Neural progenitor cell (in vitro differentiated cells): ENCODE data around the gene PCGF6. TPM values are rescaled to one million over a fixed set of nuclear protein-coding genes. Genes with fewer than 3 reads are reported as not detected.

Experiments used
- DNase-seq: peaks from one replicate; pipeline ENCODE4 v3.0.0-alpha.2; 2016; ENCODE audit warnings: low spot score
- H2AFZ ChIP-seq: fragments of 200-600 bp; sonication (generic); replicated peaks from 2 replicates; pipeline ENCODE4 v1.6.1; 2016; ENCODE audit warnings: antibody characterized with exemption
- H3F3A ChIP-seq: fragments of 200-600 bp; sonication (generic); 2 replicates; pipeline ENCODE4 v1.6.1; 2016; ENCODE audit warnings: antibody characterized with exemption, low read depth
- H3K27ac ChIP-seq: fragments of 200-600 bp; sonication (generic); 2 replicates; pipeline ENCODE4 v1.5.1; 2016; ENCODE audit warnings: mild to moderate bottlenecking
- H3K27me3 ChIP-seq: fragments of 200-600 bp; sonication (generic); 2 replicates; pipeline ENCODE4 v1.6.1; 2016; ENCODE audit warnings: mild to moderate bottlenecking, moderate library complexity
- H3K36me3 ChIP-seq: fragments of 200-600 bp; sonication (generic); 2 replicates; pipeline ENCODE4 v1.5.1; 2016
- H3K4me1 ChIP-seq: fragments of 200-600 bp; sonication (generic); 2 replicates; pipeline ENCODE4 v1.6.1; 2016; ENCODE audit warnings: mixed run types
- H3K4me2 ChIP-seq: fragments of 200-600 bp; sonication (generic); 2 replicates; pipeline ENCODE4 v1.6.1; 2016
- H3K4me3 ChIP-seq: fragments of 200-600 bp; sonication (generic); 2 replicates; pipeline ENCODE4 v1.5.1; 2016
- H3K79me2 ChIP-seq: fragments of 200-600 bp; sonication (generic); 2 replicates; pipeline ENCODE4 v1.6.1; 2016; ENCODE audit warnings: low read depth
- H3K9ac ChIP-seq: fragments of 200-600 bp; sonication (generic); 2 replicates; pipeline ENCODE4 v1.6.1; 2016
- H3K9me3 ChIP-seq: fragments of 200-600 bp; sonication (generic); 2 replicates; pipeline ENCODE4 v1.5.1; 2016; ENCODE audit warnings: low read depth
- H4K20me1 ChIP-seq: fragments of 200-600 bp; sonication (generic); 2 replicates; pipeline ENCODE4 v1.6.1; 2016; ENCODE audit warnings: low read depth
- H3K27ac Mint-ChIP-seq: 3 replicates; pipeline ENCODE4 v1.8.0; 2021; ENCODE audit warnings: mixed read lengths
- H3K27me3 Mint-ChIP-seq: 2 replicates; pipeline ENCODE4 v1.8.0; 2022; ENCODE audit warnings: low read depth, mild to moderate bottlenecking, inconsistent platforms, moderate library complexity, mixed read lengths; ENCODE audit not compliant: insufficient read depth
- H3K36me3 Mint-ChIP-seq: 3 replicates; pipeline ENCODE4 v1.8.0; 2021; ENCODE audit warnings: mixed read lengths
- H3K4me1 Mint-ChIP-seq: 3 replicates; pipeline ENCODE4 v1.8.0; 2021; ENCODE audit warnings: mixed read lengths
- H3K4me3 Mint-ChIP-seq: 3 replicates; pipeline ENCODE4 v1.8.0; 2021; ENCODE audit warnings: mild to moderate bottlenecking, moderate library complexity, mixed read lengths
- H3K9me3 Mint-ChIP-seq: 3 replicates; pipeline ENCODE4 v1.8.0; 2020; ENCODE audit warnings: mixed read lengths
- CTCF ChIP-seq: fragments of 200-600 bp; sonication (generic); IDR thresholded peaks from 2 replicates; pipeline ENCODE4 v1.5.1; 2017; ENCODE audit warnings: antibody characterized with exemption, mild to moderate bottlenecking
- EZH2 ChIP-seq: fragments of 200-600 bp; sonication (generic); IDR thresholded peaks from 2 replicates; pipeline ENCODE4 v1.6.1; 2017; ENCODE audit warnings: antibody characterized with exemption, mild to moderate bottlenecking, moderate library complexity
- EZH2phosphoT487 ChIP-seq: fragments of 200-600 bp; sonication (generic); IDR thresholded peaks from 2 replicates; pipeline ENCODE4 v1.6.1; 2017; ENCODE audit warnings: antibody characterized with exemption
- total RNA-seq: library from RNA; depleted of rRNA; stranded (reverse); fragments of >200 nt; gene quantifications from 2 replicates; pipeline ENCODE4 v1.2.3, GENCODE V29; 2015; ENCODE audit warnings: low replicate concordance

The PCGF6 gene
- total RNA-seq, 1 donor from 2014 or later, result 28.8 TPM

- DNase-seq, result no peak
- TF ChIP-seq EZH2 (no peak), EZH2phosphoT487 (no peak), CTCF (no peak)
- H3K4me3 ChIP-seq, result no peak overlapping the region
- H3K27ac ChIP-seq, result no peak overlapping the region
- no peaks in the 10 kb centered on the region for H3K79me2 ChIP-seq
- H3K9ac ChIP-seq, result no peak overlapping the region
- Mint-ChIP-seq H3K4me1 (peaks cover 23% of the 10 kb centered on the region), H3K9me3 (no peaks in the 10 kb centered on the region), H3K4me3 (peak overlapping the region; percentile 79), H3K27ac (no peak overlapping the region), H3K36me3 (no peaks in the 10 kb centered on the region), H3K27me3 (peaks cover 32% of the 10 kb centered on the region)
- peaks cover 34% of the 10 kb centered on the region for H3K4me1 ChIP-seq
- H2AFZ ChIP-seq, result no peak overlapping the region
- H3F3A ChIP-seq, result peaks cover 48% of the 10 kb centered on the region
- no peaks in the 10 kb centered on the region for H3K9me3 ChIP-seq
- H3K36me3 ChIP-seq, result no peaks in the 10 kb centered on the region
- H4K20me1 ChIP-seq, result peaks cover 48% of the 10 kb centered on the region
- H3K27me3 ChIP-seq, result peaks cover 72% of the 10 kb centered on the region
- peak overlapping the region; percentile 76 for H3K4me2 ChIP-seq
Measured at GRCh38 chr10:103278537-103278823, 72.5 kb downstream of the PCGF6 start.

- no peaks in the 10 kb centered on the region for H3K36me3 ChIP-seq
- H2AFZ ChIP-seq, result peak overlapping the region; percentile 84
- H3K27ac Mint-ChIP-seq, result no peak overlapping the region
- no peak overlapping the region for H3K9ac ChIP-seq
- TF ChIP-seq CTCF (no peak), EZH2 (peak; percentile 70), EZH2phosphoT487 (peak; percentile 70)
- peak; percentile 20 for DNase-seq
- H3K9me3 ChIP-seq, result no peaks in the 10 kb centered on the region
- H3K4me3 ChIP-seq, result peak overlapping the region; percentile 54
- H3K4me3 Mint-ChIP-seq, result peak overlapping the region; percentile 79
- no peaks in the 10 kb centered on the region for H3K36me3 Mint-ChIP-seq
- H3K27me3 Mint-ChIP-seq, result peaks cover 32% of the 10 kb centered on the region
- H3K79me2 ChIP-seq, result no peaks in the 10 kb centered on the region
- H3K4me1 ChIP-seq, result peaks cover 34% of the 10 kb centered on the region
- H3K4me2 ChIP-seq, result peak overlapping the region; percentile 76
- no peaks in the 10 kb centered on the region for H3K9me3 Mint-ChIP-seq
- H3K4me1 Mint-ChIP-seq, result peaks cover 25% of the 10 kb centered on the region
- peaks cover 48% of the 10 kb centered on the region for H3F3A ChIP-seq
- peaks cover 75% of the 10 kb centered on the region for H3K27me3 ChIP-seq
- peaks cover 48% of the 10 kb centered on the region for H4K20me1 ChIP-seq
- no peak overlapping the region for H3K27ac ChIP-seq
Measured at GRCh38 chr10:103277713-103278536, 73.0 kb downstream of the PCGF6 start.

- Histone ChIP-seq H2AFZ (peak within 1 kb of the TSS; percentile 84), H3K4me3 (peak within 1 kb of the TSS; percentile 54), H3K9ac (no peak within 1 kb of the TSS), H3K4me1 (peaks cover 29% of the 10 kb centered on the region), H3K27me3 (peaks cover 75% of the 10 kb centered on the region), H4K20me1 (peaks cover 48% of the 10 kb centered on the region), H3F3A (peaks cover 45% of the 10 kb centered on the region), H3K4me2 (peak within 1 kb of the TSS; percentile 76), H3K36me3 (no peaks in the 10 kb centered on the region), H3K27ac (no peak within 1 kb of the TSS), H3K9me3 (no peaks in the 10 kb centered on the region), H3K79me2 (no peaks in the 10 kb centered on the region)
- Mint-ChIP-seq H3K4me1 (peaks cover 24% of the 10 kb centered on the region), H3K9me3 (no peaks in the 10 kb centered on the region), H3K27ac (no peak within 1 kb of the TSS), H3K36me3 (no peaks in the 10 kb centered on the region), H3K27me3 (peaks cover 32% of the 10 kb centered on the region), H3K4me3 (peak within 1 kb of the TSS; percentile 85)
- peak; percentile 87 for TF ChIP-seq EZH2
- TF ChIP-seq EZH2phosphoT487, result peak; percentile 82
- TF ChIP-seq CTCF, result peak; percentile 16
- peak; percentile 94 for DNase-seq
Measured at GRCh38 chr10:103276896-103277712, 73.8 kb downstream of the PCGF6 start, which contains the start of gene INA. Gene INA, plus strand, starts transcription at chr10:103277138. Its CDS starts 74 bp downstream, at chr10:103277212.
